ENCODE results near the gene LRRC27. TPM values are rescaled to one million over a fixed set of nuclear protein-coding genes. Genes with fewer than 3 reads are reported as not detected.

The LRRC27 gene
- total and polyA plus RNA-seq, 12 donors: 6.5 to 17.6 (median 9.9) TPM

- Histone ChIP-seq H3K27me3 (no peaks in the 10 kb centered on the region), H3K4me1 (replicated peaks in 1 of 2) (peaks cover 75 to 87% of the 10 kb centered on the region in 2 donors), H3K27ac (peak overlapping the region; percentile 89 to 98 (median 94)), H3K36me3 (replicated peaks in 1 of 2) (no peaks in the 10 kb centered on the region), H3K4me3 (no peak overlapping the region), H3K9me3 (replicated peaks in 1 of 3) (no peaks in the 10 kb centered on the region)
- no peak for TF ChIP-seq POLR2A (IDR thresholded peaks at IDR 0.05)
- 50 to 62% (median 53%) methylated on average over 28 to 29 of the region's 29 CpGs for WGBS, 4 donors
- peak; percentile 83 to 94 (median 90) for DNase-seq
- intact Hi-C loops (cut with DNase I): no loop called here
Observed at GRCh38 chr10:132412316-132413192, 80.6 kb downstream of the LRRC27 start.

- 50 to 63% (median 55%) methylated on average over 19 to 32 of the region's 32 CpGs for WGBS, 4 donors
- no peak overlapping the region for H3K4me3 ChIP-seq
- H3K27ac ChIP-seq: peak overlapping the region; percentile 89 to 98 (median 94)
- intact Hi-C loops (cut with DNase I): no loop called here
- H3K4me1 ChIP-seq (replicated peaks in 1 of 2): peaks cover 75 to 87% of the 10 kb centered on the region in 2 donors
- H3K9me3 ChIP-seq (replicated peaks in 1 of 3): no peaks in the 10 kb centered on the region
- no peaks in the 10 kb centered on the region for H3K27me3 ChIP-seq
- peak in 5 of 7 donors; percentile 70 to 81 (median 72) for DNase-seq
- TF ChIP-seq POLR2A (IDR thresholded peaks at IDR 0.05) (peak in 1 of 2 donors; percentile 45), CTCF (IDR thresholded peaks at IDR 0.05) (no peak)
- H3K36me3 ChIP-seq (replicated peaks in 1 of 2): no peaks in the 10 kb centered on the region
Observed at GRCh38 chr10:132413226-132414205, 81.5 kb downstream of the LRRC27 start.

- peak overlapping the region in 3 of 5 donors; percentile 92 to 98 (median 98) for H3K27ac ChIP-seq
Observed at GRCh38 chr10:132414402-132415016, 82.5 kb downstream of the LRRC27 start.

More at GRCh38 chr10:132414402-132415016, 82.5 kb downstream of the LRRC27 start:
- Histone ChIP-seq H3K27me3 (no peaks in the 10 kb centered on the region), H3K4me1 (replicated peaks in 1 of 2) (peaks cover 75 to 85% of the 10 kb centered on the region in 2 donors), H3K9me3 (replicated peaks in 1 of 3) (no peaks in the 10 kb centered on the region), H3K4me3 (no peak overlapping the region), H3K36me3 (replicated peaks in 1 of 2) (no peaks in the 10 kb centered on the region)
- TF ChIP-seq POLR2A (IDR thresholded peaks at IDR 0.05) (no peak), CTCF (IDR thresholded peaks at IDR 0.05) (no peak)
- WGBS, 4 donors: 80 to 90% (median 85%) methylated on average over 18 to 21 of the region's 21 CpGs
- no peak for DNase-seq
- intact Hi-C loops (cut with DNase I): no loop called here

Measured in adrenal gland (tissue), 12 donors.